Gastroesophageal sphincter (tissue), 4 donors: ENCODE measurements around the gene MYADML2. TPM values are rescaled to one million over a fixed set of nuclear protein-coding genes. Genes with fewer than 3 reads are reported as not detected.

Experiments used
- ATAC-seq: fragments of 150-250 bp; one replicate; pipeline ENCODE4 v1.9.1; 2016; ENCODE audit warnings: mild to moderate bottlenecking, moderate library complexity
- H3K27ac ChIP-seq, 4 donors: fragments of 200-600 bp; sonication (generic) in 3 of 4; 1 replicate in 3 of 4; 2 replicates in 1 of 4; pipeline ENCODE4 v1.5.1; 2016 to 2019
- H3K27me3 ChIP-seq: fragments of 200-600 bp; sonication (generic); one replicate; pipeline ENCODE4 v1.5.1; 2019
- H3K36me3 ChIP-seq, 2 donors: fragments of 200-600 bp; sonication (generic); one replicate each; pipeline ENCODE4 v1.5.1; 2019; ENCODE audit warnings: control low read depth in 1 of 2
- H3K4me1 ChIP-seq, 3 donors: fragments of 200-600 bp; sonication (generic); 1 replicate in 2 of 3; 2 replicates in 1 of 3; pipeline ENCODE4 v1.5.1; 2016 to 2019; ENCODE audit warnings: control low read depth in 2 of 3
- H3K4me3 ChIP-seq, 2 donors: fragments of 200-600 bp; sonication (generic); one replicate each; pipeline ENCODE4 v1.5.1; 2019; ENCODE audit warnings: mild to moderate bottlenecking in 1 of 2, moderate library complexity in 1 of 2
- H3K9me3 ChIP-seq, 3 donors: fragments of 200-600 bp; sonication (generic); one replicate each; pipeline ENCODE4 v1.5.1; 2017 to 2019; ENCODE audit warnings: control low read depth in 2 of 3
- EP300 ChIP-seq: sonication (generic); formaldehyde crosslinking; IDR thresholded peaks from one replicate; pipeline ENCODE4 v1.6.1; 2017; ENCODE audit warnings: antibody characterized with exemption, mild to moderate bottlenecking
- POLR2A ChIP-seq, 2 donors: fragments of 450-650 bp; IDR thresholded peaks; one replicate each; pipeline ENCODE4 v1.6.1; 2017; ENCODE audit warnings: antibody characterized with exemption in 2 of 2, mild to moderate bottlenecking in 2 of 2, moderate library complexity in 1 of 2
- POLR2AphosphoS5 ChIP-seq: sonication (generic); formaldehyde crosslinking; IDR thresholded peaks from one replicate; pipeline ENCODE4 v1.6.1; 2017; ENCODE audit warnings: antibody characterized with exemption
- WGBS, 2 donors: methylation state at CpG; one replicate each; pipeline ENCODE4 v1.1.5; 2018; ENCODE audit warnings: low coverage in 1 of 2; 5-methylcytosine and 5-hydroxymethylcytosine counted together
- total RNA-seq, 4 donors: library from RNA; depleted of rRNA; stranded (reverse); fragments of >200 nt; gene quantifications; one replicate each; pipeline ENCODE4 v1.1.0, GENCODE V29; 2016
- TF ChIP-seq, protein P1 (sequence below), 4 experiments: fragments of 200-600 bp in 2 of 4; fragments of 450-650 bp in 2 of 4; sonication (generic) in 1 of 4; IDR thresholded peaks; one replicate each; pipeline ENCODE4 v1.5.1; 2017 to 2019; ENCODE audit warnings: antibody characterized with exemption in 4 of 4, mild to moderate bottlenecking in 2 of 4, moderate library complexity in 2 of 4

MYADML2 gene
- total RNA-seq, 4 donors from 2014 or later: not detected

GRCh38 chr17:81912441-81913309 is 34.4 kb downstream of the MYADML2 start:
- Histone ChIP-seq H3K27ac (peak overlapping the region in 1 of 4 donors; percentile 88), H3K4me1 (peaks cover 6 to 42% (median 16%) of the 10 kb centered on the region in 3 donors), H3K27me3 (no peaks in the 10 kb centered on the region), H3K36me3 (peaks cover 0 to 60% of the 10 kb centered on the region in 2 donors), H3K9me3 (no peaks in the 10 kb centered on the region), H3K4me3 (no peak overlapping the region)
- WGBS, 2 donors: 93 to 100% methylated on average over 1 to 6 of the region's 32 CpGs
- no peak for ATAC-seq
- TF ChIP-seq POLR2A (IDR thresholded peaks at IDR 0.05) (no peak), EP300 (no peak), POLR2AphosphoS5 (no peak)
- TF ChIP-seq, protein P1, sequence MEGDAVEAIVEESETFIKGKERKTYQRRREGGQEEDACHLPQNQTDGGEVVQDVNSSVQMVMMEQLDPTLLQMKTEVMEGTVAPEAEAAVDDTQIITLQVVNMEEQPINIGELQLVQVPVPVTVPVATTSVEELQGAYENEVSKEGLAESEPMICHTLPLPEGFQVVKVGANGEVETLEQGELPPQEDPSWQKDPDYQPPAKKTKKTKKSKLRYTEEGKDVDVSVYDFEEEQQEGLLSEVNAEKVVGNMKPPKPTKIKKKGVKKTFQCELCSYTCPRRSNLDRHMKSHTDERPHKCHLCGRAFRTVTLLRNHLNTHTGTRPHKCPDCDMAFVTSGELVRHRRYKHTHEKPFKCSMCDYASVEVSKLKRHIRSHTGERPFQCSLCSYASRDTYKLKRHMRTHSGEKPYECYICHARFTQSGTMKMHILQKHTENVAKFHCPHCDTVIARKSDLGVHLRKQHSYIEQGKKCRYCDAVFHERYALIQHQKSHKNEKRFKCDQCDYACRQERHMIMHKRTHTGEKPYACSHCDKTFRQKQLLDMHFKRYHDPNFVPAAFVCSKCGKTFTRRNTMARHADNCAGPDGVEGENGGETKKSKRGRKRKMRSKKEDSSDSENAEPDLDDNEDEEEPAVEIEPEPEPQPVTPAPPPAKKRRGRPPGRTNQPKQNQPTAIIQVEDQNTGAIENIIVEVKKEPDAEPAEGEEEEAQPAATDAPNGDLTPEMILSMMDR (IDR thresholded peaks at IDR 0.05): no peak

DNA sequence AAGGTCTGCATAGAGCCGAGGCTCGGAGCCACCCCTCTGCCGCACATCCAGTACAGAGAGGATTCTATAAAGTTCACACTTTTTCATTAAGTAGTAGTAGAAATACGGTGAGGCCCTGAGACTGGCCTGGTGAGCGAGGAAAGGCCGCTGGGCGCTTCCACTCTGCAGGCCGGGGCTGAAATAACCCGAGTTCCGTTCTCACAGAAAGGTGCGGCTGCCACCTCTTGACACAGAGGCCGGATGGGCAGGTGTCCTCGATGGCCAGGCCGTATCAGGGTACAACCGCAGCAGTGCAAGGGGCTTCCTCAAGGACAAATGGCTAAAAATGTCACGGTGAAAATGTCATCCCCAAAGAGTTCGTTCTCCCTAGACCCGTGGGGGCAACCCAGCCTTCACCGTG is 35.1 kb downstream of the MYADML2 start:
- TF ChIP-seq POLR2AphosphoS5: no peak
- TF ChIP-seq, protein P1 (IDR thresholded peaks at IDR 0.05): no peak
- no peak for TF ChIP-seq EP300
- no peak for TF ChIP-seq POLR2A (IDR thresholded peaks at IDR 0.05)
- no peak for ATAC-seq
- no peaks in the 10 kb centered on the region for H3K27me3 ChIP-seq
- WGBS, 2 donors: 89 to 100% methylated on average over 3 to 7 of the region's 19 CpGs
- peaks cover 3 to 35% (median 11%) of the 10 kb centered on the region in 3 donors for H3K4me1 ChIP-seq
- peak overlapping the region in 1 of 2 donors; percentile 84 for H3K4me3 ChIP-seq
- peak overlapping the region; percentile 10 to 88 (median 80) for H3K27ac ChIP-seq
- no peaks in the 10 kb centered on the region for H3K9me3 ChIP-seq
- H3K36me3 ChIP-seq: peaks cover 0 to 67% of the 10 kb centered on the region in 2 donors

GRCh38 chr17:81911277-81911961 is 35.6 kb downstream of the MYADML2 start, which contains the start of gene PCYT2:
PCYT2 (minus strand) TSS chr17:81911399; CDS start chr17:81911355, 44 bp downstream.
- TF ChIP-seq POLR2AphosphoS5 (no peak), POLR2A (IDR thresholded peaks at IDR 0.05) (peak; percentile 34 to 72), EP300 (no peak)
- TF ChIP-seq, protein P1 (IDR thresholded peaks at IDR 0.05): no peak
- H3K4me3 ChIP-seq: peak within 1 kb of the TSS; percentile 38 to 84
- H3K27ac ChIP-seq: peak within 1 kb of the TSS; percentile 10 to 88 (median 80)
- WGBS, 2 donors: no CpG with 5 or more reads among the region's 84 CpGs
- H3K27me3 ChIP-seq: no peaks in the 10 kb centered on the region
- H3K9me3 ChIP-seq: no peaks in the 10 kb centered on the region
- H3K36me3 ChIP-seq: peaks cover 0 to 72% of the 10 kb centered on the region in 2 donors
- H3K4me1 ChIP-seq: peaks cover 0 to 30% (median 6%) of the 10 kb centered on the region in 3 donors
- peak; percentile 93 for ATAC-seq

DNA sequence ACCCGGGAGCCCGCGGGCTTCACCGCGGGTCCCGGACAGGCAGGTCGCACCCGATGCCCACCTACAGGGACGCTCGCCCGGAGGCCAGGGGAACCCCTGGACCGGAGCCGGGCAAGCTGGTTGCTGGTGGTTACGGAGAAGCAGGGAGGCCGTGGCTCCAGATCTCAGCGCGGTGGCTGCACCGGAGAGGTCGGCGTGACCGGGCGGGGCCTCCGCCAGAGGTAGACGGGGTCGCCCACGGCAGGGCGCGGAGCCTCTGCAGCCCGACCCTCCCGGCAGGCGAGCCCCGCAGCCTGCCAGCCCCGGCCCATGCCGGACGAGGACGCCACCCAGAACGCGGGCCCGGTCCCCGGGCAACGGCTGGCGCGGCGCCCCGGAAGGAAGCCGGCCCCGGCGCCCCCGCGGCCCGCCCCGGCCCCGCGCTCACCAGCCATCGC is 36.2 kb downstream of the MYADML2 start:
- H3K4me3 ChIP-seq: peak overlapping the region; percentile 38 to 84
- peaks cover 0 to 76% of the 10 kb centered on the region in 2 donors for H3K36me3 ChIP-seq
- no CpG with 5 or more reads among the region's 55 CpGs for WGBS, 2 donors
- ATAC-seq: no peak
- no peaks in the 10 kb centered on the region for H3K27me3 ChIP-seq
- no peaks in the 10 kb centered on the region for H3K9me3 ChIP-seq
- H3K4me1 ChIP-seq: peaks cover 0 to 24% (median 6%) of the 10 kb centered on the region in 3 donors
- peak overlapping the region in 3 of 4 donors; percentile 72 to 88 (median 85) for H3K27ac ChIP-seq
- TF ChIP-seq, protein P1 (IDR thresholded peaks at IDR 0.05): peak in 1 of 4 experiments; percentile 2
- TF ChIP-seq POLR2AphosphoS5: no peak
